Activated CD4-positive, alpha-beta T cell treated with anti-CD3 and anti-CD28 coated beads, Interleukin-2, amount 10 ng/mL, durations not matched to agents 7 days and 5 days (primary cell): Measurements from ENCODE around the gene CASTOR1. TPM values are rescaled to one million over a fixed set of nuclear protein-coding genes. Genes with fewer than 3 reads are reported as not detected.
A peak's percentile ranks its signal among the peaks of the same experiment; 100 is the strongest.

Experiments used
- CTCF ChIA-PET: fragments of 350-600 bp; sonication (Branson Sonifier 250); formaldehyde crosslinking; loops from one replicate; lab custom pipeline; 2021; ENCODE audit warnings: antibody characterized with exemption; lab: Charles Lee
- POLR2A ChIA-PET: fragments of 350-600 bp; sonication (Branson Sonifier 250); formaldehyde crosslinking; loops from one replicate; lab custom pipeline; 2021; ENCODE audit warnings: antibody characterized with exemption; lab: Charles Lee
- DNase-seq: peaks from one replicate; pipeline ENCODE4 v3.0.0-alpha.2; 2020
- H3K27ac Mint-ChIP-seq: one replicate; pipeline ENCODE4 v1.8.0; 2021; ENCODE audit warnings: mild to moderate bottlenecking, moderate library complexity, mixed read lengths
- H3K27me3 Mint-ChIP-seq: one replicate; pipeline ENCODE4 v1.8.0; 2021; ENCODE audit warnings: mixed read lengths
- H3K36me3 Mint-ChIP-seq: one replicate; pipeline ENCODE4 v1.8.0; 2021; ENCODE audit warnings: low read depth, mixed read lengths
- H3K4me1 Mint-ChIP-seq: one replicate; pipeline ENCODE4 v1.8.0; 2021; ENCODE audit warnings: mixed read lengths
- H3K4me3 Mint-ChIP-seq: one replicate; pipeline ENCODE4 v1.8.0; 2021; ENCODE audit warnings: mild to moderate bottlenecking, moderate library complexity, mixed read lengths
- H3K9me3 Mint-ChIP-seq: one replicate; pipeline ENCODE4 v1.8.0; 2021; ENCODE audit warnings: mixed read lengths
- total RNA-seq, 2 experiments: library from RNA; stranded (reverse); gene quantifications; one replicate each; pipeline ENCODE4 v1.2.3, GENCODE V29; 2021

Gene CASTOR1
- total RNA-seq, 2 experiments from 2014 or later: 16.7 to 20.0 TPM

DNA sequence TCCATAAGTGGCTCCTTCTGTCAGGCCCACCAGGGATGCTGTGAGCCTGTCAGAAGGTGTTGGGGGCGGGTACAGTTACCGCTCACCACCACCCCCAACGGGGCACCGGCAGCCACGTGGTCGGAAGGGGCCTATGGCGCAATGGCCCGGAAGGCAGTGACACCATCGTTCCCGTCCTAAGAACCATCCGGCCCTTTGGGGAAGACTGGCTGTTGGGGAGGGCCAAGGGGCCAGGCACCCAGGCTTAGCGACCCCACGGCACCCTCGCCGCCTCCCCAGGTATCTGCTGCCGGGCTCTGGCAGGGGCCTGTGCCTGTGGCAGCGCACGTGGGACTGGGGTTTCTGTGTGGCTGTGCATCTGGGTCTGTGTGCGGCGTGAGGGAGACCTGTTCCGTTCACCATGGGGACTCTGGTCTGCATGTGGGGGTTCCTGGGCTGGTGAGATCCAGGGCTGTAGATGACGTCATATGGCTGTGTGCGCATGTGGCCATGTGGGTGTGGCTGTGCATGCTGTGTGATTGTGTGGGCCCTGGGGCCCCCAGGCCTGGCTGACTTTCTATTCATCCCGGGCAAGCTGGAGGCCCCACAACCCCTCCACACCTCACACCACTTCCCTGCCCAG, 23.4 kb downstream of the CASTOR1 start:
- Mint-ChIP-seq H3K27ac (peak overlapping the region; percentile 94), H3K4me1 (peaks cover 60% of the 10 kb centered on the region), H3K9me3 (no peaks in the 10 kb centered on the region), H3K4me3 (peak overlapping the region; percentile 99), H3K27me3 (no peaks in the 10 kb centered on the region), H3K36me3 (peaks cover 67% of the 10 kb centered on the region)
- CTCF ChIA-PET: interaction anchor here (0.7 kb wide), 1 partner anchor 22 kb away, joined by 3 read pairs; no protein-coding TSS in a partner anchor
- POLR2A ChIA-PET: interaction anchor here (1.0 kb wide), 1 partner anchor 17 kb away, joined by 3 read pairs; no protein-coding TSS in a partner anchor
- DNase-seq: peak; percentile 87

DNA sequence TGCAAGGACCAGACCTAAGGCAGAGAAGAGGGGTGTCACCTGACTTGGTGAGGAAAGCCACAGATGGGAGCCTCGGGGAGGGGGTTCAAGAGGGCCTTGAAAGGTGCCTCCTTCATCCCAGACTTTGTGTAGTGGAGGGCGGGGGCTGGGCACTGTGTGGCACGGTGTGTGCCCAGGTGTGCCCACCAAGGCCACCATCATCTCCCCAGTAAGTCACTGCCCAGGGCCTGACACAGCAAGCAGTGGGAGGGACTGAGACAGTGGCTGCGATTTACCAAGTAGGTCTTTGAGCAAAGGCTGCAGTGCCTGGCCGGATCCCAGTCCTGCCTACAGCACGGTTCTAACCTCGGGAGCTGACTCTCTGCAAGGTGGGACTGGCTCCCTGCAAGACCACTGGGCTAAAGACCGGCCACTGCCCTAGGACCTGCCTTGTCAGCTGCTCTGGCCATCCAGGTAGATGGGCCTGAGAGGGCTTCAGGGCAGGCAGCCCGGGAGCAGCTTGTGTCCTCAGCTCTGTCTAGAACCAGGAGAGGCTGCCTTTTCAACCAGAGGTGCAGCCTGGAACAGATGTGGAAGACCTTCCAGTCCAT, 24.1 kb downstream of the CASTOR1 start:
- no peaks in the 10 kb centered on the region for H3K27me3 Mint-ChIP-seq
- peaks cover 61% of the 10 kb centered on the region for H3K4me1 Mint-ChIP-seq
- H3K36me3 Mint-ChIP-seq: peaks cover 61% of the 10 kb centered on the region
- peak overlapping the region; percentile 99 for H3K4me3 Mint-ChIP-seq
- peak overlapping the region; percentile 94 for H3K27ac Mint-ChIP-seq
- H3K9me3 Mint-ChIP-seq: no peaks in the 10 kb centered on the region
- peak; percentile 7 for DNase-seq
- ChIA-PET CTCF (interaction anchor here (1.0 to 2.8 kb wide), 4 partner anchors 23 to 161 kb away, joined by 3 to 31 read pairs (median 4); partner anchors contain the start of genes CASTOR1, MTFP1 and RNF215), POLR2A (interaction anchor here (0.6 kb wide), 1 partner anchor 73 kb away, joined by 4 read pairs; no protein-coding TSS in a partner anchor)

GRCh38 chr22:30263883-30264282, 25.4 kb downstream of the CASTOR1 start:
- no peak for DNase-seq
- CTCF ChIA-PET: interaction anchor here (0.6 to 2.8 kb wide), 19 partner anchors 9 to 172 kb away, joined by 3 to 31 read pairs (median 4); partner anchors contain the start of genes CASTOR1, RNF215 and TBC1D10A
- Mint-ChIP-seq H3K27ac (peak overlapping the region; percentile 22), H3K27me3 (no peaks in the 10 kb centered on the region), H3K4me3 (peak overlapping the region; percentile 99), H3K4me1 (peaks cover 62% of the 10 kb centered on the region), H3K36me3 (peaks cover 49% of the 10 kb centered on the region), H3K9me3 (no peaks in the 10 kb centered on the region)
- POLR2A ChIA-PET: no interaction called here

DNA sequence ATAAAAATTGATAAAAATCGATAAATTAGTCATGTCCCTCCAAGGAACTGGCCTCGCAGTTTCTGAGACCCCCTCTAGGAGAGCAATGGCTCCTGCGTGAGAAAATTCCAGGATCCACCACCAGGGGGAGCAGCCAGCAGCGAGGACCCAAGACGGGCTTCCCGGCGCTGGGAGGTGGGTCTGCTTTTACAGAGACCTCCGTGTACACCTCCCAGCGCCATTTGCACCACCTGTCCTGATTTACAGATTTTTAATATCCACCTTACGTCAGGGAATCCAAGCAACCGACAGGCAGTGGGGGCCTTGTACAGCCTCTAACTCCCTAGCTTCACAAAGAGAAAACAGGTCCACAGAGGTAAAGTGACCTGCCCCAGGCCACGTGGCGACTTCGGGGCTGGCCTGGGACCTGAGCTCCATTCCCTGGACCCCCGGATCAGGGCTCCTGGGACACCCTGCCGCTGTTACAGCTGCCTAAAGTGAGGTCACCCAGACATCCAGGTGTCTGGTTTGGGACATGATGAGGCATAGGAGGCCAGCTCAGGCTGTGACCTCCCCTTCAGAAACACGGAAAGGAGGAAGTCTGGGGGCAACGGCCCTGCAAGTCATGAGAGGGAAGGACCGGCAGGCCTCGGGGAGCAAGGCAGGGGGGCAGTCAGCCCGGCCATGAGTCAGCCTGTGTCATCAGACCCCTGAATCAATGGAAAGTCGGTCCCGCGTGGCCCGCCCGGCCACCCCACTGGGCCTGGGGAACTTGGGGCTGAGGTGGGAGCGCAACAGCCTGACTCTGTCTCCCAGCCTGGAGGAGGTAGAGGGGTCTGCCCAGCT, 26.2 kb downstream of the CASTOR1 start:
- H3K9me3 Mint-ChIP-seq: no peaks in the 10 kb centered on the region
- H3K27me3 Mint-ChIP-seq: no peaks in the 10 kb centered on the region
- H3K27ac Mint-ChIP-seq: peak overlapping the region; percentile 79
- H3K4me1 Mint-ChIP-seq: peaks cover 62% of the 10 kb centered on the region
- POLR2A ChIA-PET: interaction anchor here (0.6 to 0.9 kb wide), 2 partner anchors 124 to 164 kb away, joined by 3 read pairs; no protein-coding TSS in a partner anchor
- peaks cover 42% of the 10 kb centered on the region for H3K36me3 Mint-ChIP-seq
- CTCF ChIA-PET: interaction anchor here (0.6 to 2.8 kb wide), 18 partner anchors 8 to 171 kb away, joined by 3 to 31 read pairs (median 4); partner anchors contain the start of genes CASTOR1 and TBC1D10A
- peak; percentile 81 for DNase-seq
- H3K4me3 Mint-ChIP-seq: peak overlapping the region; percentile 99

DNA sequence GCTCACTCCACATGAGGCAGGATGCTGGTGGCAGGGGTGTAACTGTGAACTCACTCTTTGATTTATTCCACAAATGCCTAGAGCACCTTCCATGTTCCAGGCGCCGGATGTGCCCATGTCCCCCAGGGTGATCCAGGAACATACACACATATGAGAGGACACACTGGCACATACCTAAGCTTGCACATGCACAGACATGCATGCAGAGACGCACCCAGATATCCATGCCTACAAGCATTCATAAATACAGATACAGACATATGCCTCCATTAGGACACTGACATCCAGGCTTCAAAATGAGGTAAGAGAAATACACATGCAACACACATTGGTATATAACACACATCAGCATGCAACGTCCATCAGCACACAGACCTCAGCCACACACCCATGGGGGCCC, 27.2 kb downstream of the CASTOR1 start:
- ChIA-PET CTCF (interaction anchor here (1.4 to 1.7 kb wide), 2 partner anchors 26 to 126 kb away, joined by 5 to 6 read pairs; partner anchors contain the start of gene RNF215), POLR2A (no interaction called here)
- DNase-seq: no peak
- H3K36me3 Mint-ChIP-seq: peaks cover 42% of the 10 kb centered on the region
- H3K9me3 Mint-ChIP-seq: no peaks in the 10 kb centered on the region
- peak overlapping the region; percentile 99 for H3K4me3 Mint-ChIP-seq
- peaks cover 63% of the 10 kb centered on the region for H3K4me1 Mint-ChIP-seq
- no peaks in the 10 kb centered on the region for H3K27me3 Mint-ChIP-seq
- H3K27ac Mint-ChIP-seq: peak overlapping the region; percentile 85

GRCh38 chr22:30261134-30261533, 28.2 kb downstream of the CASTOR1 start:
- DNase-seq: no peak
- Mint-ChIP-seq H3K36me3 (peaks cover 38% of the 10 kb centered on the region), H3K4me3 (no peak overlapping the region), H3K27me3 (no peaks in the 10 kb centered on the region), H3K4me1 (peaks cover 68% of the 10 kb centered on the region), H3K9me3 (no peaks in the 10 kb centered on the region), H3K27ac (peak overlapping the region; percentile 50)
- CTCF ChIA-PET: interaction anchor here (1.1 to 1.7 kb wide), 5 partner anchors 10 to 127 kb away, joined by 3 to 6 read pairs (median 3); partner anchors contain the start of genes RNF215 and SF3A1
- POLR2A ChIA-PET: no interaction called here

- Mint-ChIP-seq H3K27me3 (no peaks in the 10 kb centered on the region), H3K36me3 (peaks cover 33% of the 10 kb centered on the region), H3K4me3 (no peak overlapping the region), H3K27ac (peak overlapping the region; percentile 52), H3K9me3 (no peaks in the 10 kb centered on the region), H3K4me1 (peaks cover 70% of the 10 kb centered on the region)
- ChIA-PET POLR2A (no interaction called here), CTCF (interaction anchor here (0.6 to 1.7 kb wide), 5 partner anchors 9 to 1436 kb away, joined by 3 to 6 read pairs (median 3); partner anchors contain the start of gene SF3A1)
- no peak for DNase-seq
Observed at GRCh38 chr22:30260682-30261081, 28.6 kb downstream of the CASTOR1 start.

- no peak for DNase-seq
- Mint-ChIP-seq H3K4me1 (peaks cover 71% of the 10 kb centered on the region), H3K27ac (peak overlapping the region; percentile 52), H3K27me3 (no peaks in the 10 kb centered on the region), H3K4me3 (no peak overlapping the region), H3K9me3 (no peaks in the 10 kb centered on the region), H3K36me3 (peaks cover 29% of the 10 kb centered on the region)
- ChIA-PET CTCF (interaction anchor here (0.6 to 1.4 kb wide), 2 partner anchors 9 to 1435 kb away, joined by 3 read pairs; no protein-coding TSS in a partner anchor), POLR2A (no interaction called here)
Observed at GRCh38 chr22:30260276-30260675, 29.0 kb downstream of the CASTOR1 start.

DNA sequence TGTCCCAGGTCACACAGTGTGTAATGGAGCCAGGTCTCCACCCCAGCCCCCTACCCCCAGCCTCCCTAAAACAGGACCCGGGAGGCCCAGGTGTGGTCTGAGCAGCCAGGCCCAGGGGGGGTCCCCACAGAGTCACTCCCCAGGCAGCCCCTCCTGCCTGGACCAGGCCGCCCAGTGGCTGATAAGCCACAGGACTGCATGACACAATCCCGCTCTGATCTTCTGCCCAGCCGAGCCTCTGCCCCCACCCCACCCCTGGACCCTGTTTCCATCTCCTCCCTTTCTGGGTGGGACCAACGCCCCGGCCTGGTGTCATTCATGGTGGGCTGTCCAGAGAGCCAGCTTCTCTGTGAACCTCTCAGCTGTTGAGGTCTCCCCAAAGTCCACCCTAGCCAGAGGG, 35.0 kb downstream of the CASTOR1 start:
- no peaks in the 10 kb centered on the region for H3K27me3 Mint-ChIP-seq
- peak overlapping the region; percentile 83 for H3K27ac Mint-ChIP-seq
- H3K9me3 Mint-ChIP-seq: no peaks in the 10 kb centered on the region
- CTCF ChIA-PET: interaction anchor here (1.0 to 2.1 kb wide), 10 partner anchors 9 to 141 kb away, joined by 3 to 8 read pairs (median 5); no protein-coding TSS in a partner anchor
- no peaks in the 10 kb centered on the region for H3K36me3 Mint-ChIP-seq
- peaks cover 71% of the 10 kb centered on the region for H3K4me1 Mint-ChIP-seq
- H3K4me3 Mint-ChIP-seq: no peak overlapping the region
- DNase-seq: no peak
- POLR2A ChIA-PET: interaction anchor here (0.6 kb wide), 1 partner anchor 29 kb away, joined by 3 read pairs; no protein-coding TSS in a partner anchor

DNA sequence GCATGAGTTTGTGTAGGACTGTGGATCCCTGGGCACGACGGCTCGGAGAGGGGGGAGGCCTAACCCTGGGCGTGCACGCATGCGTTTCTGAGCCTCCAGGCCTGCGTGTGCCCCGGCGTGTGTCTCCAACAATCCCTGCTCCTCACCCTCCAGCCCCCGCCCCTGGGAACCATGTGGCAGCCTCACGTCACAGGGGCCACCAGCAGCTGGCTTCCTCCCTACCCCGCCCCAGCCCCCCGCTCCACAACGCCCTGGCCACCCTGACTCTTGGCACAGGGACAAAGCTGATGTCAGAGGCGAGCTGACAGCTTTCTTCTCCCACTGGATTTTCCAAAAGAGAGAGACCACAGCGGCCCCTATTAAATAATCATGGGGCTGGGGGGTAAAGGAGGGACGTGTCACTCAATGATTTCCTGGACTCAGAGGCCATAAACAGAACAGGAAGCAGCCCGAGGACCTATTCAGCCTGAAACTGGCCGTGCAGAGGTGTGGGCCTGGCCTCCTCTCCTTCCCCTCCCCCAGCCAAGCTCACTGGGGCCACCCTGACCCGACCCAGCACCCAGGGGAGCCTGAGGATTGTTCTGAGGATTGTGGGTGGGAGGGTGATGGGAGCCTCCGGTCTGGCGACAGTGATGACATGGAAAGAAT, 36.0 kb downstream of the CASTOR1 start:
- peak overlapping the region; percentile 64 for H3K27ac Mint-ChIP-seq
- CTCF ChIA-PET: interaction anchor here (2.1 kb wide), 1 partner anchor 34 kb away, joined by 8 read pairs; no protein-coding TSS in a partner anchor
- H3K9me3 Mint-ChIP-seq: no peaks in the 10 kb centered on the region
- H3K4me1 Mint-ChIP-seq: peaks cover 70% of the 10 kb centered on the region
- H3K4me3 Mint-ChIP-seq: no peak overlapping the region
- no peaks in the 10 kb centered on the region for H3K36me3 Mint-ChIP-seq
- POLR2A ChIA-PET: no interaction called here
- no peak for DNase-seq
- no peaks in the 10 kb centered on the region for H3K27me3 Mint-ChIP-seq

GRCh38 chr22:30252411-30253204, 36.7 kb downstream of the CASTOR1 start:
- H3K9me3 Mint-ChIP-seq: no peaks in the 10 kb centered on the region
- no peak overlapping the region for H3K4me3 Mint-ChIP-seq
- H3K4me1 Mint-ChIP-seq: peaks cover 70% of the 10 kb centered on the region
- CTCF ChIA-PET: interaction anchor here (2.1 kb wide), 1 partner anchor 35 kb away, joined by 8 read pairs; no protein-coding TSS in a partner anchor
- no peaks in the 10 kb centered on the region for H3K27me3 Mint-ChIP-seq
- no peak for DNase-seq
- POLR2A ChIA-PET: no interaction called here
- H3K36me3 Mint-ChIP-seq: no peaks in the 10 kb centered on the region
- peak overlapping the region; percentile 79 for H3K27ac Mint-ChIP-seq
